Spleen (tissue), 7 donors: ENCODE measurements around the gene FMO1.

Experiments used
- POLR2A ChIP-seq, 3 donors: fragments of 450-650 bp; IDR thresholded peaks; one replicate each; pipeline ENCODE4 v1.5.1; 2017; ENCODE audit warnings: antibody characterized with exemption in 3 of 3, mild to moderate bottlenecking in 1 of 3
- POLR2AphosphoS5 ChIP-seq, 3 donors: sonication (generic); formaldehyde crosslinking; IDR thresholded peaks; one replicate each; pipeline ENCODE4 v1.5.1; 2017; ENCODE audit warnings: antibody characterized with exemption in 3 of 3
- TF ChIP-seq, protein P1 (sequence below), 11 experiments: fragments of 200-600 bp in 7 of 11; fragments of 450-650 bp in 4 of 11; sonication (generic) in 4 of 11; IDR thresholded peaks in 8 of 11; conservative IDR thresholded peaks in 3 of 11; 1 replicate in 7 of 11; 2 replicates in 4 of 11; pipeline versions ENCODE4 v1.4.0 to v1.8.0; 2016 to 2021; ENCODE audit warnings: antibody characterized with exemption in 11 of 11, inconsistent platforms in 4 of 11, mild to moderate bottlenecking in 1 of 11
- donor health status: DM: no; HTN: no; CAD: no; lungs with moderate emphysema.
- donor health status: DM: no; HTN: no; CAD: no.
- donor health status: DM: no; HTN: no; CAD: no.

DNA sequence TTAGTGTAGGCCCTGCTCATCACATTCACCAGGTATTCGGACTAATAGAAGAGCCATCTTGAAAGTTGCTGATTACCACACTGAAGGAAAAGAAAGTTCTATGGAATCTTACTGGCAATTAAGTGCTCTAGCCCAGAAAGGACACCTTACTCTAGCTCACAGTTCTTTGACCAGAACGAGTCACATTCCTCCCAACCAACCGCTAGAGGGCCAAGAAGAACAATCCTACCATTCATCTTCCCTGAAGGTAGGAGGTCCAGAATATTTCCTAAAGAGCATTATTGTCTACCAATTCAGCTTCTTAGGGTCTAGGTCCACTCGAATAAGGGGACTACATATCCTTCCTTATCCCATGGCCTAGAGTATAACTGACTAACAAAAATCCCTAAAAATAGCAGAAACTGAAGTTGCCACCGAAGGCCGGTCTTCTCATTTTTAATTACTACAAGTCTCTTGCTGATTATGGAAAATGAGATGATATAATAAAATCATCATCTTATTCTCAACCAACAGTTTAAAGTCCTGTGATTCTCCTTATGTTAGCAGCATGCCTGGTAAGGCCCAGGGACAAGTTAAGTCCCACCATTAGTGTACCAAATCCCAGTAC is 2.7 kb upstream of the FMO1 start:
- TF ChIP-seq, protein P1, sequence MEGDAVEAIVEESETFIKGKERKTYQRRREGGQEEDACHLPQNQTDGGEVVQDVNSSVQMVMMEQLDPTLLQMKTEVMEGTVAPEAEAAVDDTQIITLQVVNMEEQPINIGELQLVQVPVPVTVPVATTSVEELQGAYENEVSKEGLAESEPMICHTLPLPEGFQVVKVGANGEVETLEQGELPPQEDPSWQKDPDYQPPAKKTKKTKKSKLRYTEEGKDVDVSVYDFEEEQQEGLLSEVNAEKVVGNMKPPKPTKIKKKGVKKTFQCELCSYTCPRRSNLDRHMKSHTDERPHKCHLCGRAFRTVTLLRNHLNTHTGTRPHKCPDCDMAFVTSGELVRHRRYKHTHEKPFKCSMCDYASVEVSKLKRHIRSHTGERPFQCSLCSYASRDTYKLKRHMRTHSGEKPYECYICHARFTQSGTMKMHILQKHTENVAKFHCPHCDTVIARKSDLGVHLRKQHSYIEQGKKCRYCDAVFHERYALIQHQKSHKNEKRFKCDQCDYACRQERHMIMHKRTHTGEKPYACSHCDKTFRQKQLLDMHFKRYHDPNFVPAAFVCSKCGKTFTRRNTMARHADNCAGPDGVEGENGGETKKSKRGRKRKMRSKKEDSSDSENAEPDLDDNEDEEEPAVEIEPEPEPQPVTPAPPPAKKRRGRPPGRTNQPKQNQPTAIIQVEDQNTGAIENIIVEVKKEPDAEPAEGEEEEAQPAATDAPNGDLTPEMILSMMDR (IDR thresholded peaks at IDR 0.05 in 8 of 11, conservative IDR thresholded peaks at IDR 0.05 in 3 of 11): peak in 10 of 11 experiments; percentile 17 to 67 (median 54)
- TF ChIP-seq POLR2AphosphoS5 (IDR thresholded peaks at IDR 0.05): no peak
- no peak for TF ChIP-seq POLR2A (IDR thresholded peaks at IDR 0.05)
